IMR-90 (cell line): ENCODE data around the gene MYO1G. TPM values are rescaled to one million over a fixed set of nuclear protein-coding genes. Genes with fewer than 3 reads are reported as not detected.
A peak's percentile ranks its signal among the peaks of the same experiment; 100 is the strongest.

Experiments
- ATAC-seq: fragments of 200-7000 bp; cut with Tn5 transposase; 2 replicates; pipeline ENCODE4 v1.9.1; 2020; ENCODE audit warnings: low read depth, mild to moderate bottlenecking, moderate library complexity
- BruUV-seq: library from RNA; stranded (reverse); fragments of 400-500 nt; replicated peaks from 2 replicates; lab custom pipeline; 2021; lab: Mats Ljungman, UMichigan
- CTCF ChIA-PET: fragments of 300-600 bp; formaldehyde crosslinking; extraction: SDS; loops from one replicate; lab custom pipeline; 2021; ENCODE audit warnings: antibody characterized with exemption; lab: Yijun Ruan, JAX
- POLR2A ChIA-PET: fragments of 300-600 bp; sonication (Branson Sonifier 250); formaldehyde crosslinking; loops from one replicate; lab custom pipeline; 2022; ENCODE audit warnings: antibody characterized with exemption; ENCODE audit not compliant: unreplicated experiment; lab: Charles Lee
- DNase-seq: peaks from one replicate; pipeline ENCODE4 v3.0.0; 2013
- H2AFZ ChIP-seq: replicated peaks from 2 replicates; pipeline ENCODE3; 2013; ENCODE audit warnings: low read length, mild to moderate bottlenecking; ENCODE audit not compliant: poor library complexity
- H2AK5ac ChIP-seq: 2 replicates; pipeline ENCODE4 v1.6.1; 2013; ENCODE audit warnings: low read depth, low read length, inconsistent platforms
- H2AK9ac ChIP-seq: replicated peaks from 2 replicates; pipeline ENCODE3; 2013; ENCODE audit warnings: mild to moderate bottlenecking, low read depth, low read length, moderate library complexity; ENCODE audit not compliant: poor library complexity
- H2BK120ac ChIP-seq: 2 replicates; pipeline ENCODE4 v1.6.1; 2013; ENCODE audit warnings: low read depth, low read length, inconsistent platforms
- H2BK15ac ChIP-seq: 3 replicates; pipeline ENCODE4 v1.6.1; 2013; ENCODE audit warnings: low read depth, low read length, inconsistent platforms
- H2BK20ac ChIP-seq: 2 replicates; pipeline ENCODE4 v1.6.1; 2013; ENCODE audit warnings: low read depth, mild to moderate bottlenecking, inconsistent platforms, low read length, moderate library complexity
- H2BK5ac ChIP-seq: 2 replicates; pipeline ENCODE4 v1.6.1; 2013; ENCODE audit warnings: mild to moderate bottlenecking, low read depth, low read length, inconsistent platforms; ENCODE audit not compliant: poor library complexity, severe bottlenecking
- H3K14ac ChIP-seq: replicated peaks from 2 replicates; pipeline ENCODE4 v1.6.1; 2013; ENCODE audit warnings: low read depth, low read length, inconsistent platforms
- H3K18ac ChIP-seq: 2 replicates; pipeline ENCODE4 v1.6.1; 2013; ENCODE audit warnings: low read depth, low read length, control low read depth
- H3K23ac ChIP-seq: 2 replicates; pipeline ENCODE4 v1.6.1; 2013; ENCODE audit warnings: low read depth, low read length, inconsistent platforms
- H3K27ac ChIP-seq: 2 replicates; pipeline ENCODE4 v1.5.1; 2013; ENCODE audit warnings: mild to moderate bottlenecking, control low read depth, low read length; ENCODE audit not compliant: insufficient read depth
- H3K27me3 ChIP-seq: 2 replicates; pipeline ENCODE4 v1.6.1; 2013; ENCODE audit warnings: low read length; ENCODE audit not compliant: control insufficient read depth, insufficient read depth
- H3K36me3 ChIP-seq: 2 replicates; pipeline ENCODE4 v1.6.1; 2013; ENCODE audit warnings: low read length, mixed read lengths; ENCODE audit not compliant: control insufficient read depth, insufficient read depth
- H3K4ac ChIP-seq: 2 replicates; pipeline ENCODE4 v1.6.1; 2013; ENCODE audit warnings: low read depth, low read length, inconsistent platforms
- H3K4me1 ChIP-seq: 2 replicates; pipeline ENCODE4 v1.6.1; 2013; ENCODE audit warnings: low read length, mixed read lengths; ENCODE audit not compliant: control insufficient read depth, insufficient read depth
- H3K4me2 ChIP-seq: 2 replicates; pipeline ENCODE4 v1.6.1; 2013; ENCODE audit warnings: low read depth, mild to moderate bottlenecking, control low read depth, low read length, moderate library complexity
- H3K4me3 ChIP-seq: 2 replicates; pipeline ENCODE4 v1.5.1; 2013; ENCODE audit warnings: low read depth, mild to moderate bottlenecking, control low read depth, low read length, moderate library complexity; ENCODE audit not compliant: insufficient read depth
- H3K56ac ChIP-seq: 2 replicates; pipeline ENCODE4 v1.6.1; 2013; ENCODE audit warnings: low read length, inconsistent platforms; ENCODE audit not compliant: insufficient read depth; ENCODE audit errors: extremely low read depth
- H3K79me1 ChIP-seq, 2 experiments: 2 replicates each; pipeline ENCODE4 v1.6.1; 2013; ENCODE audit warnings: low read length in 2 of 2, inconsistent platforms in 1 of 2, low read depth in 1 of 2
- H3K9ac ChIP-seq: 2 replicates; pipeline ENCODE4 v1.6.1; 2013; ENCODE audit warnings: low read depth, low read length, control low read depth
- H3K9me1 ChIP-seq: 2 replicates; pipeline ENCODE4 v1.6.1; 2013; ENCODE audit warnings: low read length, inconsistent platforms; ENCODE audit not compliant: insufficient read depth
- H3K9me3 ChIP-seq: 2 replicates; pipeline ENCODE4 v1.6.1; 2013; ENCODE audit warnings: low read length; ENCODE audit not compliant: control insufficient read depth, insufficient read depth
- H4K20me1 ChIP-seq: 2 replicates; pipeline ENCODE4 v1.6.1; 2013; ENCODE audit warnings: low read length, inconsistent platforms; ENCODE audit not compliant: insufficient read depth
- H4K5ac ChIP-seq: 2 replicates; pipeline ENCODE4 v1.6.1; 2013; ENCODE audit warnings: mild to moderate bottlenecking, low read depth, low read length, control low read depth
- H4K8ac ChIP-seq, 2 experiments: 2 replicates each; pipeline ENCODE4 v1.6.1; 2013; ENCODE audit warnings: low read depth in 2 of 2, low read length in 2 of 2, control low read depth in 1 of 2, inconsistent platforms in 1 of 2
- H4K91ac ChIP-seq: 2 replicates; pipeline ENCODE4 v1.6.1; 2013; ENCODE audit warnings: low read depth, low read length, inconsistent platforms; ENCODE audit not compliant: insufficient read depth
- BHLHE40 ChIP-seq: fragments of 150-350 bp; IDR thresholded peaks from 2 replicates; pipeline ENCODE4 v1.6.1; 2016; ENCODE audit warnings: mild to moderate bottlenecking, low read depth, low read length
- CEBPB ChIP-seq: IDR thresholded peaks from 2 replicates; pipeline ENCODE4 v1.6.1; 2012; ENCODE audit warnings: low read depth, low read length, improper control_type of control experiment
- MAZ ChIP-seq: IDR thresholded peaks from 2 replicates; pipeline ENCODE4 v1.6.1; 2012; ENCODE audit warnings: low read depth, mild to moderate bottlenecking, low read length, improper control_type of control experiment, moderate library complexity, borderline replicate concordance
- NFE2L2 ChIP-seq: fragments of 150-350 bp; IDR thresholded peaks from 2 replicates; pipeline ENCODE4 v1.6.1; 2016; ENCODE audit warnings: low read depth, mild to moderate bottlenecking, low read length
- USF2 ChIP-seq: fragments of 150-350 bp; IDR thresholded peaks from 2 replicates; pipeline ENCODE4 v1.6.1; 2017; ENCODE audit warnings: mild to moderate bottlenecking, antibody characterized with exemption, low read length, low read depth
- WGBS, 2 experiments: methylation state at CpG; one replicate each; pipeline versions ENCODE4 v1.1.5 to v1.1.7; 2013; ENCODE audit warnings: missing lambda C conversion rate in 2 of 2; ENCODE audit not compliant: insufficient read length in 1 of 2; ENCODE audit errors: extremely low coverage in 2 of 2; 5-methylcytosine and 5-hydroxymethylcytosine counted together
- dilution Hi-C: fragments of 300-500 bp; cut with HindIII; formaldehyde crosslinking; loops from one replicate; pipeline ENCODE4 v1.14.3; 2018; ENCODE audit warnings: low sequenced_read_pairs; ENCODE audit not compliant: unreplicated experiment
- in situ Hi-C: fragments of 300-500 bp; cut with MboI; formaldehyde crosslinking; loops from 3 replicates; pipeline ENCODE4 v1.14.3; 2019; ENCODE audit warnings: low sequenced_read_pairs, inconsistent platforms, mixed read lengths
- intact Hi-C: fragments of 100-400 bp; cut with micrococcal nuclease; formaldehyde crosslinking; loops from 2 replicates; pipeline ENCODE4 v1.10.0; 2022
- polyA plus RNA-seq, 3 experiments: library from polyadenylated mRNA; depleted of rRNA; stranded (reverse); fragments of >200 nt; gene quantifications; 2 replicates each; pipeline ENCODE4 v1.2.3, GENCODE V29; 2012; ENCODE audit warnings: low replicate concordance in 1 of 3
- total RNA-seq: library from RNA; depleted of rRNA; stranded (reverse); fragments of >200 nt; gene quantifications from 2 replicates; pipeline ENCODE4 v1.2.3, GENCODE V29; 2012

Gene MYO1G
- total and polyA plus RNA-seq, 2 of the 4 experiments (the other 2 are of a cell fraction): under 0.01 to 0.02 TPM

DNA sequence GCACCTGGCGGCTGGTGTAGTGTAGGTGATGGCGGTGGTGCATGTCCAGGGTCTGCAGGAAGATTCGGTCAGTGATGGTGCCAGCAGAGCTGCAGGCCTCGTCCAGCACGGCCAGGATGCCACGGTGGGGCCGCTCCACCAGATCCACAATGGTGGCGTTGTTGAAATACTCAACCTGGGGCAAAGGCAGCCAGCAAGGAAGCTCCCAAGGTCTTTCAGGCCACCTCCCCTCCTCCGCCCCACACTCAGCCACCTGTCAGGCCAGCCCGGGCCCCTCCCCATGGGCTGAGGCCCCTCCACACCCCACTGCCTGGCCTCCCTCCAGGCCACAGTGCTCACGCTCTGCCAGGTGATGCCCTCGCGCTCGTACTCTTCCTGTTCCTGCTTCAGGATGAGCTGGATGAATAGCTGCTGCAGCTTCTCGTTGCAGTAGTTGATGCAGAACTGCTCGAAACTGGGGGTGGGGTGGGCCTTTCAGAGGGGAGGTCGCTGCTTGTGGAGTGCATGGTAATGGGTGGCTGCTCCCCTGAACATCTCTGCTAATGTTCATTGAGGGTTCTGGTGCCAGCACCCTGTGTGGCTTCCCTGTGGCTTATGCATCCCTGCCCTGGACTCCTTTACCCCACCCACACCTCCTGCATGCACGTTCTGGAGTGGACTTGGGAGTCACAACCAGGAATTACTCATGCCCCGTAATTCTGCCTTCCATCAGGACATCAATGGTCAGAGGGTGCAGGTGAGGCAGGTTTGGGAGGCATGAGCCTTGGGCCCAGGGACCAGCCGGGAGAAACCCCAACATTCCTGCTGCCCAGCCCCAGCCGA lies 8.9 kb downstream of the MYO1G start:
- ChIA-PET POLR2A (no interaction called here), CTCF (no interaction called here)
- no peak for TF ChIP-seq CEBPB
- TF ChIP-seq USF2: no peak
- no peak for TF ChIP-seq NFE2L2
- no peak for TF ChIP-seq BHLHE40
- TF ChIP-seq MAZ: no peak
- no TSS peak for BruUV-seq
- Histone ChIP-seq H3K23ac (no peak overlapping the region), H2BK5ac (no peak overlapping the region), H3K56ac (no peak overlapping the region), H2BK20ac (no peak overlapping the region), H3K27ac (no peak overlapping the region), H3K4me2 (no peak overlapping the region), H2BK120ac (no peak overlapping the region), H4K5ac (no peak overlapping the region), H3K36me3 (no peaks in the 10 kb centered on the region), H2AFZ (peak overlapping the region; percentile 43), H3K4me3 (no peak overlapping the region), H3K9me1 (no peaks in the 10 kb centered on the region), H4K91ac (no peak overlapping the region), H3K14ac (no peak overlapping the region), H4K20me1 (no peaks in the 10 kb centered on the region), H3K18ac (no peak overlapping the region), H2AK9ac (no peak overlapping the region), H2AK5ac (no peak overlapping the region), H4K8ac (no peak overlapping the region), H3K9me3 (no peaks in the 10 kb centered on the region), H3K27me3 (peaks cover 10% of the 10 kb centered on the region; the same call in 1 of the 2 replicates), H3K4ac (no peak overlapping the region), H2BK15ac (no peak overlapping the region), H3K79me1 (no peaks in the 10 kb centered on the region), H3K9ac (no peak overlapping the region), H3K4me1 (no peaks in the 10 kb centered on the region)
- WGBS, 2 experiments: 100% methylated on average over 1 of the region's 21 CpGs; no CpG with 5 or more reads in 1 of the 2 experiments
- intact Hi-C loops: no loop called here
- dilution Hi-C loops: no loop called here
- no peak for DNase-seq
- ATAC-seq: no peak
- in situ Hi-C loops: loop anchor here (10.0 kb wide), 1 partner anchor 165 kb away; no protein-coding TSS in a partner anchor
